Transverse colon (tissue), 3 donors: ENCODE measurements around the gene STRIP1.

Experiments used
- CTCF ChIP-seq, 5 experiments: fragments of 200-600 bp in 3 of 5; fragments of 450-650 bp in 2 of 5; sonication (generic) in 3 of 5; IDR thresholded peaks; 1 replicate in 2 of 5; 2 replicates in 3 of 5; pipeline ENCODE4 v1.5.1; 2016 to 2017; ENCODE audit warnings: antibody characterized with exemption in 5 of 5, inconsistent platforms in 3 of 5, mild to moderate bottlenecking in 2 of 5, moderate library complexity in 1 of 5
- POLR2A ChIP-seq: fragments of 450-650 bp; IDR thresholded peaks from one replicate; pipeline ENCODE4 v1.6.1; 2016; ENCODE audit warnings: antibody characterized with exemption, mild to moderate bottlenecking, moderate library complexity

GRCh38 chr1:110033421-110033820 lies 1.0 kb upstream of the STRIP1 start:
- TF ChIP-seq CTCF (IDR thresholded peaks at IDR 0.05) = no peak
- no peak for TF ChIP-seq POLR2A
